K562 (cell line): ENCODE data around the gene L3MBTL1. TPM values are rescaled to one million over a fixed set of nuclear protein-coding genes. Genes with fewer than 3 reads are reported as not detected.

Source experiments
- ATAC-seq: fragments of 200-7000 bp; cut with Tn5 transposase; 3 replicates; pipeline ENCODE4 v1.9.1; 2020; ENCODE audit warnings: moderate library complexity
- BruUV-seq: library from RNA; stranded (reverse); fragments of 400-500 nt; replicated peaks from 2 replicates; lab custom pipeline; 2021; lab: Mats Ljungman, UMichigan
- CTCF ChIA-PET: fragments of 300-600 bp; formaldehyde crosslinking; extraction: SDS; loops from one replicate; lab custom pipeline; 2021; ENCODE audit warnings: low intra/inter-chr PET ratio; lab: Yijun Ruan, JAX
- POLR2A ChIA-PET: fragments of 300-600, 350-650 bp; sonication (Branson Sonifier 250); formaldehyde crosslinking; extraction: SDS; loops from one replicate; lab custom pipeline; 2021; ENCODE audit warnings: antibody characterized with exemption, inconsistent platforms; lab: Yijun Ruan, JAX
- DNase-seq, 4 experiments: peaks; one replicate each; pipeline versions ENCODE4 v3.0.0 to v3.0.0-alpha.2; 2011 to 2018; ENCODE audit warnings: low spot score in 3 of 4, mixed read lengths in 3 of 4; ENCODE audit errors: extremely low read depth in 1 of 4
- FAIRE-seq: peaks from 2 replicates; lab custom pipeline; 2011; peaks lifted over from hg19 to GRCh38; lab: Jason Lieb, UNC
- H2AFZ ChIP-seq: 2 replicates; pipeline ENCODE4 v1.6.0; 2011; ENCODE audit warnings: low read depth, low read length, control low read depth, inconsistent platforms
- H3K27ac ChIP-seq: fragments of 200-600 bp; 3 replicates; pipeline ENCODE4 v1.8.0; 2011; ENCODE audit warnings: low read depth, mild to moderate bottlenecking, control low read depth, inconsistent platforms, low read length, moderate library complexity, mixed read lengths; ENCODE audit errors: extremely low read depth
- H3K27me3 ChIP-seq, 2 experiments: fragments of 300-600 bp in 1 of 2; 2 replicates in 1 of 2; 3 replicates in 1 of 2; pipeline versions ENCODE4 v1.6.0 to v1.8.0; 2011; ENCODE audit warnings: inconsistent platforms in 2 of 2, low read length in 2 of 2, mild to moderate bottlenecking in 1 of 2, mixed read lengths in 1 of 2, moderate library complexity in 1 of 2; ENCODE audit not compliant: control insufficient read depth in 2 of 2, insufficient read depth in 2 of 2
- H3K36me3 ChIP-seq: fragments of 300-600 bp; 3 replicates; pipeline ENCODE4 v1.8.0; 2011; ENCODE audit warnings: mild to moderate bottlenecking, low read length, inconsistent platforms; ENCODE audit not compliant: control insufficient read depth, insufficient read depth
- H3K4me1 ChIP-seq, 2 experiments: fragments of 200-600 bp in 1 of 2; replicated peaks in 1 of 2; 2 replicates in 1 of 2; 3 replicates in 1 of 2; pipeline versions ENCODE4 v1.5.1 to v1.8.0; 2011; ENCODE audit warnings: inconsistent platforms in 2 of 2, low read length in 2 of 2, mild to moderate bottlenecking in 1 of 2, mixed read lengths in 1 of 2, moderate library complexity in 1 of 2; ENCODE audit not compliant: control insufficient read depth in 2 of 2, insufficient read depth in 2 of 2
- H3K4me2 ChIP-seq: 2 replicates; pipeline ENCODE4 v1.6.1; 2011; ENCODE audit warnings: low read length, control low read depth, inconsistent platforms, mixed read lengths; ENCODE audit not compliant: insufficient read depth
- H3K4me3 ChIP-seq: fragments of 200-600 bp; sonication (generic), shearing (Covaris generic); 2 replicates; pipeline ENCODE4 v1.5.1; 2016; ENCODE audit warnings: control low read depth, inconsistent platforms
- H3K79me2 ChIP-seq: fragments of 200-600 bp; 3 replicates; pipeline ENCODE4 v1.8.0; 2011; ENCODE audit warnings: low read length, inconsistent platforms; ENCODE audit not compliant: control insufficient read depth, insufficient read depth
- H3K9ac ChIP-seq, 2 experiments: 2 replicates each; pipeline versions ENCODE4 v1.6.0 to v1.6.1; 2011; ENCODE audit warnings: low read depth in 2 of 2, low read length in 2 of 2, control low read depth in 1 of 2, inconsistent platforms in 1 of 2, mild to moderate bottlenecking in 1 of 2, mixed read lengths in 1 of 2; ENCODE audit not compliant: insufficient read depth in 1 of 2
- H3K9me1 ChIP-seq: one replicate; pipeline ENCODE4 v1.6.0; 2011; ENCODE audit warnings: inconsistent platforms, mild to moderate bottlenecking, low read length, moderate library complexity; ENCODE audit not compliant: control insufficient read depth, insufficient read depth
- H3K9me3 ChIP-seq: replicated peaks from 2 replicates; pipeline ENCODE4 v1.5.1; 2011; ENCODE audit warnings: low read depth, low read length, inconsistent platforms; ENCODE audit not compliant: control insufficient read depth, insufficient read depth
- H4K20me1 ChIP-seq: replicated peaks from 2 replicates; pipeline ENCODE4 v1.6.1; 2011; ENCODE audit warnings: low read length, inconsistent platforms, mixed read lengths; ENCODE audit not compliant: control insufficient read depth, insufficient read depth
- ETV6 ChIP-seq, 3 experiments: fragments of 150-350 bp in 1 of 3; sonication (generic) in 1 of 3; formaldehyde crosslinking in 1 of 3; IDR thresholded peaks; 2 replicates each; pipeline versions ENCODE4 v1.6.1 to v1.8.0; 2014 to 2022; ENCODE audit warnings: borderline replicate concordance in 2 of 3, low read depth in 2 of 3, antibody characterized with exemption in 1 of 3, low read length in 1 of 3, mild to moderate bottlenecking in 1 of 3, missing genetic modification reagents in 1 of 3
- MAFG ChIP-seq: fragments of 450-650 bp; conservative IDR thresholded peaks from 2 replicates; pipeline ENCODE4 v1.6.1; 2016; ENCODE audit warnings: missing genetic modification characterization, missing compliant biosample characterization
- MBD2 ChIP-seq: sonication (generic); IDR thresholded peaks from 2 replicates; pipeline ENCODE4 v1.6.1; 2016; ENCODE audit warnings: low read depth, borderline replicate concordance
- NUFIP1 ChIP-seq: fragments of 450-650 bp; IDR thresholded peaks from 2 replicates; pipeline ENCODE4 v1.6.1; 2018; ENCODE audit not compliant: partially characterized antibody
- RBFOX2 ChIP-seq: fragments of 200-400 bp; formaldehyde crosslinking; IDR thresholded peaks from 2 replicates; pipeline ENCODE4 v1.6.1; 2017; ENCODE audit warnings: low read depth, mild to moderate bottlenecking, low read length, moderate library complexity
- ZBTB7A ChIP-seq: IDR thresholded peaks from 2 replicates; pipeline ENCODE4 v1.6.1; 2011; ENCODE audit warnings: low read depth, mild to moderate bottlenecking, low read length, moderate library complexity, borderline replicate concordance; ENCODE audit not compliant: control insufficient read depth
- ZNF140 ChIP-seq: fragments of 250-450 bp; sonication (Bioruptor Pico); IDR thresholded peaks from 2 replicates; pipeline ENCODE4 v1.8.0; 2021; ENCODE audit warnings: moderate library complexity, mild to moderate bottlenecking, inconsistent platforms
- ZNF324 ChIP-seq: fragments of 250-450 bp; sonication (Bioruptor Pico); IDR thresholded peaks from 2 replicates; pipeline ENCODE4 v1.4.0; 2020; ENCODE audit warnings: mild to moderate bottlenecking
- ZNF431 ChIP-seq: sonication (generic); formaldehyde crosslinking; IDR thresholded peaks from 2 replicates; pipeline ENCODE4 v1.8.0; 2022; ENCODE audit warnings: mild to moderate bottlenecking, missing genetic modification reagents
- WGBS: fragments of 100-300 bp; shearing (Covaris generic); methylation state at CpG from one replicate; pipeline ENCODE4 v1.1.6; 2016; ENCODE audit warnings: low coverage, mixed read lengths; ENCODE audit not compliant: insufficient coverage; ENCODE audit errors: missing lambda C conversion rate; 5-methylcytosine and 5-hydroxymethylcytosine counted together
- in situ Hi-C: fragments of 300-500 bp; cut with MboI; formaldehyde crosslinking; loops from 4 replicates; pipeline ENCODE4 v1.15.0; 2018; ENCODE audit warnings: inconsistent platforms, mixed read lengths
- intact Hi-C: fragments of 100-400 bp; cut with micrococcal nuclease; formaldehyde crosslinking; loops from 2 replicates; pipeline ENCODE4 v1.14.2; 2022
- polyA plus RNA-seq, 8 experiments: library from polyadenylated mRNA; depleted of rRNA in 4 of 8; stranded (reverse) in 5 of 8; unstranded in 3 of 8; fragments of >200 nt; fragmentation: Nextera tagmentation in 2 of 8; fragmentation: Illumina TruSeq in 1 of 8; extraction: Ambion mirVana in 2 of 8; extraction: Trizol in 1 of 8; gene quantifications; 2 replicates each; pipeline versions ENCODE4 v1.2.1 to v1.2.3, GENCODE V29; 2011 to 2014; ENCODE audit warnings: inconsistent platforms in 1 of 8, missing spikeins in 1 of 8
- total RNA-seq, 7 experiments: library from RNA; depleted of rRNA in 6 of 7; stranded (reverse); fragments of >200 nt in 6 of 7; fragmentation: Illumina TruSeq in 2 of 7; extraction: Trizol in 2 of 7; gene quantifications; 2 replicates each; pipeline versions ENCODE4 v1.2.1 to v1.2.3, GENCODE V29; 2011 to 2021; ENCODE audit warnings: low replicate concordance in 1 of 7
- TF ChIP-seq, protein P1 (sequence below): sonication (generic); formaldehyde crosslinking; IDR thresholded peaks from 2 replicates; pipeline ENCODE4 v1.8.1; 2023; ENCODE audit warnings: mild to moderate bottlenecking, missing genetic modification reagents

The L3MBTL1 gene
- total and polyA plus RNA-seq, 9 of the 15 experiments (the other 6 are each of a cell fraction or from before 2014, with no cell fraction given), result 0.77 to 10.0 (median 4.4) TPM

DNA sequence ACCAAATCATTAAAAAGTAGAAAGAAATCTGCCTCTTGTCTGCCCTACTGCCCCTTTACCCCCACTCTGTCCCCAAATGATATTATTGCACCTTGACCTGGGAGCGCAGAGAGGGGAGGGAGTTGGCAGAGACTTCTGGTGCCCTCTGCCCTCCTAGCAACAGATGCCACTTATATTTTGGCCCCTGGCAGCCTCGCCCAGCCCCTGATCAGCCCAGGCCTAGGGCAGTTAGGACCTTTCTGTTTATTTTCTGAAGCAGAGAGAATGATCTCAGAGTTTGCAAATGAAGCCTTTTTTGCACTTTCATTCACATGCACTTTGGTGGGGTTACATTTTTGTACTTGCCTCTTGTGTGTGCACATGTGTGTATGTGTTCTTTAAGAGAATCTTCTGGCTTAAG, 43.0 kb downstream of the L3MBTL1 start:
- Histone ChIP-seq H3K36me3 (no peaks in the 10 kb centered on the region; the same call in 2 of the 3 replicates), H3K4me3 (no peak overlapping the region), H3K9ac (no peak overlapping the region), H3K4me1 (peaks cover 7 to 14% of the 10 kb centered on the region in 2 experiments; a peak in 3 of 5 replicates), H3K4me2 (no peak overlapping the region), H3K9me1 (no peaks in the 10 kb centered on the region), H4K20me1 (no peaks in the 10 kb centered on the region), H3K27me3 (no peaks in the 10 kb centered on the region), H3K79me2 (no peaks in the 10 kb centered on the region), H3K9me3 (no peaks in the 10 kb centered on the region), H3K27ac (no peak overlapping the region), H2AFZ (no peak overlapping the region)
- 86% methylated on average over 2 of the region's 2 CpGs for WGBS
- ChIA-PET CTCF (no interaction called here), POLR2A (interaction anchor here (0.6 to 0.9 kb wide), 2 partner anchors 8 to 22 kb away, joined by 3 read pairs; partner anchors contain the start of gene SGK2)
- FAIRE-seq, result no peak
- intact Hi-C loops, result no loop called here
- no peak for DNase-seq
- ATAC-seq, result no peak
- TF ChIP-seq MBD2 (no peak), MAFG (no peak), ZNF140 (CRISPR knock-in tag) (no peak), NUFIP1 (no peak), ZBTB7A (no peak), ZNF431 (CRISPR knock-in tag) (no peak), RBFOX2 (no peak), ZNF324 (no peak), ETV6 (IDR thresholded peaks at IDR 0.05; ENCODE audit: borderline replicate concordance in 1 of 2, low read depth in 2 of 2, low read length in 1 of 2) (no peak), ETV6 (CRISPR knock-in tag; IDR thresholded peaks at IDR 0.05; ENCODE audit: borderline replicate concordance) (no peak)
- TF ChIP-seq, protein P1, sequence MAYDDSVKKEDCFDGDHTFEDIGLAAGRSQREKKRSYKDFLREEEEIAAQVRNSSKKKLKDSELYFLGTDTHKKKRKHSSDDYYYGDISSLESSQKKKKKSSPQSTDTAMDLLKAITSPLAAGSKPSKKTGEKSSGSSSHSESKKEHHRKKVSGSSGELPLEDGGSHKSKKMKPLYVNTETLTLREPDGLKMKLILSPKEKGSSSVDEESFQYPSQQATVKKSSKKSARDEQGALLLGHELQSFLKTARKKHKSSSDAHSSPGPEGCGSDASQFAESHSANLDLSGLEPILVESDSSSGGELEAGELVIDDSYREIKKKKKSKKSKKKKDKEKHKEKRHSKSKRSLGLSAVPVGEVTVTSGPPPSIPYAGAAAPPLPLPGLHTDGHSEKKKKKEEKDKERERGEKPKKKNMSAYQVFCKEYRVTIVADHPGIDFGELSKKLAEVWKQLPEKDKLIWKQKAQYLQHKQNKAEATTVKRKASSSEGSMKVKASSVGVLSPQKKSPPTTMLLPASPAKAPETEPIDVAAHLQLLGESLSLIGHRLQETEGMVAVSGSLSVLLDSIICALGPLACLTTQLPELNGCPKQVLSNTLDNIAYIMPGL, result no peak
- BruUV-seq, result no TSS peak
- in situ Hi-C loops, result no loop called here
